Stimulated activated naive CD8-positive, alpha-beta T cell treated with anti-CD3 and anti-CD28 coated beads, Interleukin-15, Interleukin-2, amounts not matched to agents 100 U/mL and 50 U/mL, for 24 hours (primary cell): Measurements from ENCODE around the gene COASY.

Experiments
- ATAC-seq: fragments of 150-1000 bp; cut with Tn5 transposase; one replicate; pipeline ENCODE4 v1.10.0; 2021
- DNase-seq: peaks from one replicate; pipeline ENCODE4 v3.0.0; 2021

The COASY gene

GRCh38 chr17:42613699-42614295 lies 51.8 kb downstream of the COASY start:
- no peak for DNase-seq
- no peak for ATAC-seq
